Activated CD8-positive, alpha-beta memory T cell treated with anti-CD3 and anti-CD28 coated beads, Interleukin-2, amount 50 U/mL, for 1 hour (primary cell): Measurements from ENCODE around the gene PCDHGB4.
"Not testable (repeated sequence)": the region's sequence is repeated elsewhere in the genome, so short reads cannot be mapped to it uniquely, and the experiment has no call there.

Experiments
- DNase-seq: peaks from one replicate; pipeline ENCODE4 v3.0.0-alpha.2; 2020; ENCODE audit errors: extremely low read depth

PCDHGB4 gene

GRCh38 chr5:141366016-141366896 lies 21.2 kb upstream of the PCDHGB4 start:
- no peak for DNase-seq

GRCh38 chr5:141369994-141370848 lies 17.3 kb upstream of the PCDHGB4 start, which contains the start of gene PCDHGB3:
TSS of gene PCDHGB3 (plus strand) at chr5:141370242. CDS start at chr5:141370395, 153 bp downstream.
- no peak for DNase-seq

GRCh38 chr5:141371572-141372475 lies 15.7 kb upstream of the PCDHGB4 start:
- DNase-seq = no peak

GRCh38 chr5:141373673-141374317 lies 13.7 kb upstream of the PCDHGB4 start, which contains the start of gene PCDHGA6:
TSS of gene PCDHGA6 (plus strand) at chr5:141373891. CDS start at chr5:141374084, 193 bp downstream.
- DNase-seq = no peak

GRCh38 chr5:141374627-141375026 lies 12.9 kb upstream of the PCDHGB4 start:
- no peak for DNase-seq

GRCh38 chr5:141375444-141376155 lies 11.9 kb upstream of the PCDHGB4 start:
- not testable (repeated sequence) for DNase-seq

- DNase-seq = no peak
Observed at GRCh38 chr5:141382469-141383294, 4.8 kb upstream of the PCDHGB4 start, which contains the start of gene PCDHGA7. TSS of gene PCDHGA7 (plus strand) at chr5:141382742. CDS start at chr5:141382900, 158 bp downstream.

- no peak for DNase-seq
Observed at GRCh38 chr5:141383345-141383744, 4.2 kb upstream of the PCDHGB4 start.

- DNase-seq = no peak
Observed at GRCh38 chr5:141384471-141385267, 2.8 kb upstream of the PCDHGB4 start.

GRCh38 chr5:141388661-141389060 lies 1.2 kb downstream of the PCDHGB4 start:
- no peak for DNase-seq

GRCh38 chr5:141389153-141390042 lies 1.9 kb downstream of the PCDHGB4 start:
- no peak for DNase-seq

- no peak for DNase-seq
Observed at GRCh38 chr5:141392429-141393198, 5.1 kb downstream of the PCDHGB4 start, which contains the start of gene PCDHGA8. TSS of gene PCDHGA8 (plus strand) at chr5:141392633. CDS start at chr5:141392814, 181 bp downstream.

GRCh38 chr5:141393267-141393666 lies 5.8 kb downstream of the PCDHGB4 start:
- no peak for DNase-seq

GRCh38 chr5:141394401-141395187 lies 7.1 kb downstream of the PCDHGB4 start:
- DNase-seq = not testable (repeated sequence)

- not testable (repeated sequence) for DNase-seq
Observed at GRCh38 chr5:141397756-141398551, 10.5 kb downstream of the PCDHGB4 start, which contains the start of gene PCDHGB5. TSS of gene PCDHGB5 (plus strand) at chr5:141397947. CDS start at chr5:141398128, 181 bp downstream.
